Measurements from ENCODE around the gene BCL2L1.
"Not testable (repeated sequence)": the region's sequence is repeated elsewhere in the genome, so short reads cannot be mapped to it uniquely, and the experiment has no call there.

The BCL2L1 gene

DNA sequence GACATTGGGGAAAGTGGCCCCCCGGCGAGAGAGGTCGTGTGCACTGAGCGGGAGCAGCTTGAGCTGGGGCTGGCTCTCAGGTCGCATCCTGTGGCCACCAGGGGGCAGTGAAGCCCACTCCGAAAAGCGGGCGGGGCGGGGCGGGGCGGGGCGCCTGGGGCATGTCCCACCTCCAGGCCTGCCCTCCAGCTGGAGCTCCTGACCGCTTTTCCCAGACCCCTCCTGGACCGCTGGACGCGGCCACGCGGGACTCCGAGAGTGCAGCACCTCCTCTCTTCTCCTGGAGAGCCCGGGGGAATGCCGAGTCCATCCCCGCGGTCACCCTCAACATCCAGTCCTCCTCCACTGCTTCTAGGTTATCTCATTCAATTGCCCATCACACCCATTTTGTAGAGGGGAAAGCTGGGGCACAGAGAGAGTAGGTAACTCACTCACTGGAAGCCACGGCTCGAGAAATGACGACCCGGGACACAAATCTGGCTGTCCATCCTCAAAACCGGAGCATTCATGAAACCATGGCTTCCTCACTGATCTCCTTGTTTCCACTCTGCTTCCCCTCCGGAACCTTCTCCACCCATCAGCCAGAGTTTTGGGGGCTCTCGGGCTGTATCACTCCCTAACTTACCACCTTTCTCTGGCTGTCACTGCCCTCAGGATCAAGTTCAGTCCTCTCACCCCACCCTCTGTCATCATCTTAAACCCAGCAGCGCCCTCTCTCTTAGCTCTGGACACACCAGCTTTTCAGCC is 60.9 kb downstream of the BCL2L1 start:
- in situ Hi-C loops (cut with MboI; ENCODE audit: low sequenced_read_pairs) = loop anchor here (5.0 kb wide), 1 partner anchor 61 kb away; the partner anchor contains the start of gene BCL2L1

DNA sequence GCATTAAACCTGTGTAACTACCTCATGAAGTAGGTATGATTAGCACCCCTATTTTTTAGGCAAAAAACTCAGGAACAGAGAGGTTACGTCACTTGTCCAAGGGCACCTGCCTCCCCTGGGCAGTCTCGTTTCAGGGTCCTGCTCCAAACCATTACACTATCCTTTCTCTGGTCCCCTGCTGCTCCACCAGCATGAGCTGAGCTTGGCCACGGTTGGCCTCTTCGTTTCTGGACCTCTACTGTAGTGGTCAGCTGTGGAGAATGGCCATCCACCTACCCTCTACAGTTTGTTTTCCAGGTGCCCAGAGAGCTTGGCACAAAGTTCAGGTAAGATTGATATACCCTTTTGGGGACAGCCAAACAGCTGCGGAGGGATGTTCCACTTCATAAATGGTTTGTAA is 68.1 kb downstream of the BCL2L1 start:
- in situ Hi-C loops (cut with MboI; ENCODE audit: low sequenced_read_pairs) = no loop called here

DNA sequence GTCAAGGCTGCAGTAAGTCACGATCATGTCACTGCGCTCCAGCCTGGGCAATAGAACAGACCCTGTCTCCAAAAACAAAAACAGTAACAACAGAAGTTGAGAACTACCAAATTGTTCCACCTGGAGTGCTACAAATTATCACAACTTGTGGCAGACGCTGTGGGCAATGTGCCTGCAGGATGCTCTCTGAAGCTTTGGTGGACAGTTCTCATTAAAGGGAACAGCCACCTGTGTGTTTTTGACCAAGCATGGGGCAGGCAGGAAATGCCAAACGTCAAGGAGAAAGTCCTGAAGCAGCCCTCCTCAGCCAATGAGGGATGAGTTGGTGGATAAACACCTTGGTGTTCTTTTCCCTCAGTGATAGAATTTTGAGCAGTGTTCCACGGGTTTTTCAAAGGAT is 69.1 kb downstream of the BCL2L1 start:
- in situ Hi-C loops (cut with MboI; ENCODE audit: low sequenced_read_pairs) = no loop called here

DNA sequence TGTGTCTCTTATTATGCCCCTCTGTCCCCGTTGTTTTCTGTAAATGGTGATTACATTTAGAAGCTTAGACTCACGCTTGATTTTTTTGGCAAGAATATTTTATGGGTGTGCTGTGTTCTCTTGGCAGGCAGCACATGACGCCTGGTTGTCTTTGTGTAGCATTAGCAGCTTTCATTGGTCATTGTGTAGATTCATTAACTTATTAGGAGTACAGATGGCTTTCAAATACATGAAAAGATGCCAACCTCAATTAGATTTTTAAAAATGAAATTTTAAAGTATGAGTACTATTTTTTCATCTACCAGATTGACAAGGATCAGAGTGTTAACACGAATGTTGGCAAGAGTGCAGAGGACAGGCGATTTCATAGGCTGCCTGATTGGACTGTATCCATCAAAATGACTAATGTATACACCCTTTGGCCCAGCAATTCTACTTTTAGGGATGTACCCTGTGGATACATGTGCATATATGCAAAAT is 69.7 kb downstream of the BCL2L1 start:
- in situ Hi-C loops (cut with MboI; ENCODE audit: low sequenced_read_pairs) = no loop called here

DNA sequence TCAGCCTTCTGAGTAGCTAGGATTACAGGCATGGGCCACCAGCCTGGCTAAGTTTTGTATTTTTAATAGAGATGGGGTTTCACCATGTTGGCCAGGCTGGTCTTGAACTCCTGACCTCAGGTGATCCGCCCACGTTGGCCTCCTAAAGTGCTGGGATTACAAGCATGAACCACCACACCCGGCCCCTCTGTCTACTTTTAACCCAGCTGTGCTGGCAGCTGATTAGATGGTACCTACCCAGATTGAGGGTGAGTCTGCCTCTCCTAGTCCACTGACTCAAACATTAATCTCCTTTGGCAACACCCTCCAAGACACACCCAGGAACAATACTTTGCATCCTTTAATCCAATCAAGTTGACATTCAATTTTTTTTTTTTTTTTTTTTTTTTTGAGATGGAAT is 74.6 kb downstream of the BCL2L1 start:
- in situ Hi-C loops (cut with MboI; ENCODE audit: low sequenced_read_pairs) = not testable (repeated sequence)

DNA sequence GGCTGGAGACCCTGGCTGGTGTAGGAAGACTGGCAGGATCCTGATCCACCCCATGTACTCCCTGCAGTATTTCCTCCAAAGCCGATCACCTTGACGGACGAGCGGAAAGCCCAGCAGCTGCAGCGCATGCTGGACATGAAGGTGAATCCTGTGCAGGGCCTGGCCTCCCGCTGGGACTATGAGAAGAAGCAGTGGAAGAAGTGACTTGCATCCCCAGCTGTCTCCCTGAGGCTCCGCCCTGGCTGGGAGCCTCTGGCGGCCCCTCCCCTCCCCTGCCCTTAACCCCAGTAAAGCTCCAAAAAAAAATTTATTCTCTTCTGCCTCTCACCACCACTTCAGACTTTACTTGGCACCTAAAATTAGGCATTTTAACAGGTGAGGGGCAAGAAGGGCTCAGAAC is 78.0 kb downstream of the BCL2L1 start:
- in situ Hi-C loops (cut with MboI; ENCODE audit: low sequenced_read_pairs) = no loop called here

DNA sequence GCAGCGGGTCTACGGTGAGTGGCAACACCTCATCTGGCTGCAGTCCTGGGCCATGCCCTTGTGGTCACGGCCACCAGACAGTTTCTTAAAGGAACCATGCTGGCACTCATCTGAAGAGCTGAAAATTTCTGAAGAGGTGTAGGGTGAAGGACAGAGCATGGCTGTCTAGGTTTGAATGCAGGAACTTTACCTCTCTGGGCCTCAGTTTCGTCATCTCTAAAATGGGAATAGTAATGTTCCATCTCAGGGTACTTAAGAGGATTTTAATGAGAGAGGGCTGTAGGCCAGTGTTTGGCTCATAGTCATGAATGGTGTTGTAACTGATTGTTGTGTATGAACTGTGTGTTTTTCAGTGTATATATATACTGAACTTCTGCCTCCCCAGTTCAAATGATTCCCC is 79.1 kb downstream of the BCL2L1 start:
- in situ Hi-C loops (cut with MboI; ENCODE audit: low sequenced_read_pairs) = no loop called here

DNA sequence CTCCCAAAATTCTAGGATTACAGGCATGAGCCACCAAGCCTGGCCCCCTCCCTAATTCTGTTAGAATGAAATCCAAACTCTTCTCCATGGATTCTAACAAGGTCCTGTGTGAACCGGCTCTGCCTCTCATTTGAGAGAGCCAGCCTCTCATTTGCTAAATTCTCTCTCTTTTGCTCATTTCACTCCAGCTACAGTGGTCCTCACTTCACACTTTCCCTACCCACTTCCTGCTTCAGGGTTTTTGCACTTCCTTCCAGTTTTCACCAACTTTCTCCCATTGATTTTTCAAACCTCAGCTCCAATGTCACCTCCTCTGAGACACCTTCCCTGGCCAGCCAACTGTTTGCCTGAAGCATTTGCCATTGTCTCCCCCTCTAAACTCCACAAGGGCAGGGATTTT is 79.8 kb downstream of the BCL2L1 start:
- in situ Hi-C loops (cut with MboI; ENCODE audit: low sequenced_read_pairs) = no loop called here

DNA sequence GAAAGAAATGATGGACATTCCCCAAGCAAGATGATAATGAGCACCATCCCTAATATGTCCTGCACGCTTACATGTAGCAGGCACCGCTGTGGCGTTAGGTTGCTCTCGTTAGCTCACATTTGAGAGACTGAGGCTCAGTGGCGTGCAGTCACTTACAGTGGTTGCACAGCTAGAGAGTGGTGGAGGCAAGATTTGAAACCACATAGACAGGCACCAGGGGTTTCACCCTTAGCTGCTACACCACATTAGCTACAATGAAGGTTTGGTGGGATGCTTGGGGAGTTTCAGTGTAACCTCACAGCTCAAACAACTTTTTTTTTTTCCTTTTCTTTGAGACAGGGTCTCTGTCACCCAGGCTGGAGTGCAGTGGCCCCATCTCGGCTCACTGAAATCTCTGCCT is 81.3 kb downstream of the BCL2L1 start:
- in situ Hi-C loops (cut with MboI; ENCODE audit: low sequenced_read_pairs) = no loop called here

DNA sequence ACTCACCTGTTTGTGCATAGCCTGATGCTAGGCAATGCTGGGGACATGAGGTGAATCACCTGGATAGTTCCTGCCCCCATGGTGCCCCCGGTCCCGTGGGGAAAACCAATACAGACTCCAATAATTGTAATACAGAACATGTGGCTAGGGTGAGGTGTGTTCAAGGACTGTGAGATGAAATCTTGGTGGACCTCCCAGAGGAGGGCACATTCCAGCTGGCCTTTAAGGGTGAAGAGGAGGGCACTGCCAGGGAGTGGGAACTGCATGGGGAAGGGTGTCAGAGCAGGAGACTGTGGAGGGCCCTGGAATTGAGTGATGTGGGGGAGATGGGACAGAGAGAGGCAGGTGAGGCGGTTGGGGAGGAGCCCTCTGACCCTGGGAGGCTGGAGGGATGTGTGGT is 82.4 kb downstream of the BCL2L1 start:
- in situ Hi-C loops (cut with MboI; ENCODE audit: low sequenced_read_pairs) = no loop called here

DNA sequence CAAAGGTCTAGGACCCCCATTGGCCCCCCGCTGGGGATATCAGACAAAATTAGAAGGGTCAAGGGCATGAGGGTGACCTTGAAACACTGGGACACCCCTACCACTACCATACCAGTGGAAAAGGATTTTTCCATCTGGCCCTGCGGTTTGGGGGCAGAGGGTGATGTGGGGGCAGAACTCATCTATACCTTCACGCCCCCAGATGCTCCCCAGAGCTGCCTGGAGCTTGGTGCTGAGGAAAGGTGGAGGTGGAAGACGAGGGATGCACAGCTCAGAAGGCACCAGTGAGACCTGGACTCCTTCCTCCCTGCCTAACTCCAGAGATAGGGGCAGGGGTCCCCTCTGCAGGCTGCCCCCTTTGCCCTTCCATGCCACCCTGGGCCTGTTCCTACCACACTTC is 83.9 kb downstream of the BCL2L1 start:
- in situ Hi-C loops (cut with MboI; ENCODE audit: low sequenced_read_pairs) = no loop called here

DNA sequence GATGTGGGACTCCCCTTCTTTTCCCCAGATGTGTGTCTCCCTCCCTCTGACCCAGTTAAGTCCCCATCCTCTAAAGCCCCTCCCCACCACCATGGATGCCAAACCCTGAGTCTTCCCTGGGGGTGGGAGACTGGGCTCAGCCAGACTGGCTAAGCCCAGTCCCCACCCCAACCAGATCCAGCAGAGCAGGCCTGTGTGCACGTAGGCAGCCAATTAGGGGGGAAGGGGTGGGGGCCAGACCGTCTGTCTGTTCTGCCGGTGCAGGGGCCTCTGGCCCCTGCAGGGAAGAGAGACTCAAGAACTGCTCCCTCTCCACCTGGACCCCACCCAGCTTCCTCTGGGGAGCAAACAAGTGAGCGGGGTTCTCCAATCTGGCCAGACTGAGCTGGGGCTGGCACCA is 84.4 kb downstream of the BCL2L1 start:
- in situ Hi-C loops (cut with MboI; ENCODE audit: low sequenced_read_pairs) = no loop called here

DNA sequence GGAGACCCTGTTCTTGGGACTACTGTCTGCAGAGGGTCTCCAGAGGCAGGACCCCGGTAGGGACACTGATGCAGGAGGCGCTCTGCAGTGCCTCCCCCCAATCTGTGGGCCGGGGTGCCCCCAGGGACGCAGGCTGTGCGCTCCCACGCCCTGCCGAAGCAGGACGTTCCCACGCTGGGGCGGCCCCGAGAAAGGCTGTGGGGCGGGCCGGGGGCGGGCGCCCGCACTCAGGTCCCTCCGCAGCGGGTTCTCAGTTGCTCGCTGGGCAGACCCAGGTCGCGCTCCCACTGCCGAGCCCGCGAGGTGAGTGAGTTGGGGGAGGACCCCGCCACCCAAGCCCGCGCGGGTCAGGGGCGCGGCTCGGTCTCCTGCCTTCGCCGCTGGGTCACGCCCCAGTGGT is 85.0 kb downstream of the BCL2L1 start, which contains the start of gene COX4I2:
Gene COX4I2 (plus strand): TSS at position 253 of the 400 bp plus-strand sequence. CDS start 1,106 bp downstream, outside the sequence.
- in situ Hi-C loops (cut with MboI; ENCODE audit: low sequenced_read_pairs) = no loop called here

DNA sequence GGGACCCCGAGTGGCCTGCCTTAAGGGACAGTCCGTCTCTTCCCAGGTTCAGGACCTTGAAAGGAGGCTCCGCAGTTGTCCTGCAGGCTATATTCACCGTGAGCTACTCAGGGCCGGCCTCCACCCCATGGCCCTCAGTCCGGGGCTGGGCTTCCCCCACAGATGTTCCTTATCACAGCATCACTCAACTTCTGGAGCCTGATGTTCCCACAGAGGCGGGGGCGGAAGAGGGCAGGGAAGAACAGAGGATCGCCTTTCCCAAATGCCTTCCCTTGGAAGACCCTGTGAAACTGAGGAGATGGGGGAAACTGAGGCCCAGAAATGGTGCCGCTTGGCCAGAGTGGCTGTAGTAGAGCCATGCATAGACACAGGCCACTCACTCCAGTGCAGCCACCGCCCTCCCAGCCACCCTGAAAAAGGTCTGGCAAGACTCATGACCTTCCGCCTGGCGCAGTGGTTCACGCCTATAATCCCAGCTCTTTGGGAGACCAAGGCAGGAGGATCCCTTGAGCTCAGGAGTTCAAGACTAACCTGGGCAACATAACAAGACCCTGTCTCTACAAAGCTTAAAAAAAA is 89.2 kb downstream of the BCL2L1 start:
- in situ Hi-C loops (cut with MboI; ENCODE audit: low sequenced_read_pairs) = no loop called here

DNA sequence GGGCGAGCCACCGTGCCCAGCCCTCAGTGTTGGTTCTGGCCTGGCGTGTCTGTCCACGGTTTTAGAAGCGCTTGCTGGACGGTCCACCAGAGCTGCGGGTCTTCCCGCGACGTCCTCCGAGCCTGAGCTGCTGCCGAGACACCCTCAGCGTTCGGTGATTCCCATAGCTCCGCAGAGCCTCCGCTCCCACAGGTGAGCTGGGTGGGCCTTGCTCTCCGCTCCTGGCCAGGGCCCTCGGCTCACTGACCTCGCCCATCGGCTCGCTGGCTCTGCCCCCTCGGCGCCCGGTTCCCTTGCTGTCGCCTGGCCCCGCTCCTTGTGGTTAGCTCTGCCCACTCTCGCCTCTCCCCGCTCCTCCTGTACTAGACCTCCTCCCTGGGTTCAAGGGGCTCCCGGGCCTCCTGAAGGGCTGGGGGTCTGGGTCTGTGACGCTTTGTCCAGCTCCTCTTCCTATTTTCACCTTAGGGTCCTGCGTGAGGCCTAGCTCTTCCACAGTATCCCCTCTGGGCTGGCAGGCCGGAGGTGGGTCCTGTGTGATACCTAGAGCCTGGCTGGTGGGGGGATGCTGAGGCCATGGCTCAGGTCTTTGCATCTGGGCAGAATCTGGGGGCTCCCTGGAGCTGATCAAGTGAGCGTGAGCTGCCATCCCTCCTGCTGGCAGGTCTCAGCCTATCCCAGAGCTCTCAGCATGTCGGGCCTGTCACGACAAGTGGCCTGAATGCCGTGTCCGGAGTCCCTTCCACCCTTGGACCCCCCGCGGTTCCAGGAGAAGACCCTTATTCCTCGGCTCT is 89.9 kb downstream of the BCL2L1 start:
- in situ Hi-C loops (cut with MboI; ENCODE audit: low sequenced_read_pairs) = no loop called here

DNA sequence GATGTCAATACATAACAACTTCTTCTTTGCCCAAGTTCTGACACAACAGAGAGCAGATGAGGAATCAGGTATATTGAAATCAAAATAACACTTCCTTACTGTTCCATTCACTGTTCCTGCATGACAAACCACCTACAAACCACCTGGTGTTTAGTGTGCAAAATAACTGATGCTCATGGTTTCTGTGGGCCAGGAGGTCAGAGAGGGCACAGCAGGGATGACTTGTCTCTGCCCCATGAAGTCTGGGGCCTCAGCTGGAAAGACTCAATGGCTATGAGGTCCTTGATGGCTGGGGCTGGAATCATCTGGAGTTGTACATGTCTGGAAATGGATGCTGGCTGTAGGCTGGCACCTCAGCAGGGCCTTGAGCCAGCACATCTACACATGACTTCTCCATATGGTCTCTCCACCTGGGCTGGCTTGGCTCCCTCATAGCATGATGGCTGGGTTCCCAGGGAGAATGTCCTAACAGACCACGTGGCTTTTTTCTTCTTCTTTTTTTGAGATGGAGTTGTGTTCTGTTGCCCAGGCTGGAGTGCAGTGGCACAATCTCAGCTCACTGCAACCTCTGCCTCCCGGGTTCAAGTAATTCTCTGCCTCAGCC is 92.4 kb downstream of the BCL2L1 start:
- in situ Hi-C loops (cut with MboI; ENCODE audit: low sequenced_read_pairs) = no loop called here

DNA sequence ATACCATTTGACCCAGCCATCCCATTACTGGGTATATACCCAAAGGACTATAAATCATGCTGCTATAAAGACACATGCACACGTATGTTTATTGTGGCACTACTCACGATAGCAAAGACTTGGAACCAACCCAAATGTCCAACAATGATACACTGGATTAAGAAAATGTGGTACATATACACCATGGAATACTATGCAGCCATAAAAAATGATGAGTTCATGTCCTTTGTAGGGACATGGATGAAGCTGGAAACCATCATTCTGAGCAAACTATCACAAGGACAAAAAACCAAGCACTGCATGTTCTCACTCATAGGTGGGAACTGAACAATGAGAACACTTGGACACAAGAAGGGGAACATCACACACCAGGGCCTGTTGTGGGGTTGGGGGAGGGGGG is 94.6 kb downstream of the BCL2L1 start:
- in situ Hi-C loops (cut with MboI; ENCODE audit: low sequenced_read_pairs) = not testable (repeated sequence)

DNA sequence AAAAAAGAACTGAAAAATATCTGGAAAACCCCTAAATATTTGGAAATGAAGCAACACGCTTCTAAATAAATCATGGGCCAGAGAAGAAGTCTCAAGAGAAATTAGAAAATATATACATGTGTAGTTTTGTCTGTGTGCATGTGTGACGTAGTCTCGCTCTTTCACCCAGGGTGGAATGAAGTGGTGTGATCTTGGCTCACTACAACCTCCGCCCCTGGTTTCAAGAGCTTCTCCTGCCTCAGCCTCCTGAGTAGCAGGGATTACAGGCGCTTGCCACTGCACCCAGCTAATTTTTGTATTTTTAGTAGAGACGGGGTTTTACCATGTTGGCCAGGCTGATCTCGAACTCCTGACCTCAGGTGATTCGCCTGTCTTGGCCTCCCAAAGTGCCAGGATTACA is 96.1 kb downstream of the BCL2L1 start:
- in situ Hi-C loops (cut with MboI; ENCODE audit: low sequenced_read_pairs) = not testable (repeated sequence)

DNA sequence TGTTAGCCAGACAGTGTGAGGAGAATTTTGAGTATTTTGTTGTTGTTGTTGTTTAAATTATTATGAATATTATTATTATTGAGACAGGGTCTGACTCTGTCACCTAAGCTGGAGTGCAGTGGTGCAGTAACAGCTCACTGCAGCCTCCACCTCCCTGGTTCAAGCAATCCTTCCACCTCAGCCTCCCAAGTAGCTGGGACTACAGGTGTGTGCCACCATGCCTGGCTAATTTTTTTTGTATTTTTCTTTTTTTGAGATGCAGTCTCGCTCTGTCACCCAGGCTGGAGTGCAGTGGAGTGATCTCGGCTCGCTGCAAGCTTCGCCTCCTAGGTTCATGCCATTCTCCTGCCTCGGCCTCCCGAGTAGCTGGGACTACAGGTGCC is 99.6 kb downstream of the BCL2L1 start:
- in situ Hi-C loops (cut with MboI; ENCODE audit: low sequenced_read_pairs) = not testable (repeated sequence)

DNA sequence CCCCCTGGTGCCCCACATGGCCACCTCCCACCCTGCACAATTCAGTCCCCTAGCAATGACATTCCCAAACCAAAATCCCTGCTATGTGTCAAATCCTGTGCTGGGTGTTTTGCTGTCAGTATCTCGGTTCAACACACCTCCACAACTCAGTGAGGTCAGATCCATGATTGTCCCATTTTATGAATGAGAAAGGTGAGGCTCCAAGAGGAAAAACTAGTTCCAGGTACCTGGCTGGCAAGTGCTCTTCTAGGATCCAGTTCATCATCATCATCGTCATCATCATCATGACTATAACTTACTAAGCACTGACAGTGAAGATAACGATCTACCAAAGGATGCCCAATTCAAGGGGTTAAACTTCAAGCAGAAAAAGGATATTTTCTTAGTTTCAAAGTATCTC is 102.4 kb downstream of the BCL2L1 start:
- in situ Hi-C loops (cut with MboI; ENCODE audit: low sequenced_read_pairs) = no loop called here

DNA sequence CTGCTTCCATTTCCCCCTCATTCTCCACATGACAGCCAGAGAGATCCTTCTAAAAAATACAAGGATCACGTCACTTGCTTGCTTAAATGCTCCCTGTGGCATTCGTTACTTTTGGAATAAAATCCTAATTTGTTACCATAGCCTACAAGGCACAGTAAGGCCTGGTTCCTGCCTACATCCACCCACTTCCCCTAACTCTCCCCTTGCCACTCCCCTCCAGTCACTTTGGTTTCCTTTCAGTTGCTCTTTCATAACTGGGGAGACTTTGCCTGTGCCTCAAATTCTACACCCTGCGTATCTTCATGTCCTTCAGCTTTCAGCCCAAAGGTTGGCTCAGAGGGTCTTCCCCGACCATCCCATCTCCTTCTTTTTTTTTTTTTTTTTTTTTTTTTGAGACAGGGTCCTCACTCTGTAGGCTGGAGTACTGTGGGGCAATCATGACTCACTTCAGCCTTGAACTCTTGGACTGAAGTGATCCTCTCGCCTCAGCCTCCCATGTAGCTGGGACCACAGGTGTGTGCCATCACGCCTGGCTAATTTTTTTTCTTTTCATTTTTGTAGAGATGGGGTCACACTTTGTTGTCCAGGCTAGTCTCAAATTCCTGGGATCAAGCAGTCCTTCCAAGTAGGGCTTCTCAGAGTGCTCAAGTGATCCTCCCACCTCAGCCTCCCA is 105.1 kb downstream of the BCL2L1 start:
- in situ Hi-C loops (cut with MboI; ENCODE audit: low sequenced_read_pairs) = loop anchor here (5.0 kb wide), 1 partner anchor 55 kb away; no protein-coding TSS in a partner anchor

Measured in HL-60/S4 (cell line).